ENCODE measurements around the gene TLE1.

Gene TLE1

GRCh38 chr9:81556923-81557322 lies 132.4 kb downstream of the TLE1 start:
- TF ChIP-seq CTCF (IDR thresholded peaks at IDR 0.05; ENCODE audit: extremely low read depth, missing control alignments), result no peak
- DNase-seq (ENCODE audit: low spot score), result no peak

- DNase-seq (ENCODE audit: low spot score), result no peak
- TF ChIP-seq CTCF (IDR thresholded peaks at IDR 0.05; ENCODE audit: extremely low read depth, missing control alignments), result no peak
Observed at GRCh38 chr9:81552581-81552991, 136.8 kb downstream of the TLE1 start.

GRCh38 chr9:81550207-81550583 lies 139.2 kb downstream of the TLE1 start:
- DNase-seq (ENCODE audit: low spot score), result no peak
- TF ChIP-seq CTCF (IDR thresholded peaks at IDR 0.05; ENCODE audit: extremely low read depth, missing control alignments), result no peak

GRCh38 chr9:81549500-81550206 lies 139.7 kb downstream of the TLE1 start:
- no peak for DNase-seq (ENCODE audit: low spot score)
- TF ChIP-seq CTCF (IDR thresholded peaks at IDR 0.05; ENCODE audit: extremely low read depth, missing control alignments), result no peak

GRCh38 chr9:81548911-81549310 lies 140.4 kb downstream of the TLE1 start:
- TF ChIP-seq CTCF (IDR thresholded peaks at IDR 0.05; ENCODE audit: extremely low read depth, missing control alignments), result no peak
- DNase-seq (ENCODE audit: low spot score), result no peak

- no peak for TF ChIP-seq CTCF (IDR thresholded peaks at IDR 0.05; ENCODE audit: extremely low read depth, missing control alignments)
- no peak for DNase-seq (ENCODE audit: low spot score)
Observed at GRCh38 chr9:81546489-81546888, 142.9 kb downstream of the TLE1 start.

- DNase-seq (ENCODE audit: low spot score), result no peak
- no peak for TF ChIP-seq CTCF (IDR thresholded peaks at IDR 0.05; ENCODE audit: extremely low read depth, missing control alignments)
Observed at GRCh38 chr9:81543695-81544094, 145.7 kb downstream of the TLE1 start.

Measured in GM20000 (cell line).